Ramos (cell line): ENCODE data around the gene NUP153.

Experiments
- in situ Hi-C: fragments of 300-500 bp; cut with MboI; formaldehyde crosslinking; loops from one replicate; pipeline ENCODE4 v1.14.3; 2022; ENCODE audit warnings: low sequenced_read_pairs; ENCODE audit not compliant: unreplicated experiment

Gene NUP153

GRCh38 chr6:17581282-17581681, 125.4 kb downstream of the NUP153 start:
- in situ Hi-C loops: loop anchor here (25.0 kb wide), 1 partner anchor 419 kb away; no protein-coding TSS in a partner anchor

GRCh38 chr6:17580518-17581048, 126.1 kb downstream of the NUP153 start:
- in situ Hi-C loops: loop anchor here (25.0 kb wide), 1 partner anchor 418 kb away; no protein-coding TSS in a partner anchor

GRCh38 chr6:17577059-17577458, 129.7 kb downstream of the NUP153 start:
- in situ Hi-C loops: loop anchor here (25.0 kb wide), 1 partner anchor 415 kb away; no protein-coding TSS in a partner anchor

- in situ Hi-C loops: loop anchor here (25.0 kb wide), 1 partner anchor 413 kb away; no protein-coding TSS in a partner anchor
Measured at GRCh38 chr6:17574866-17575560, 131.7 kb downstream of the NUP153 start.

GRCh38 chr6:17565399-17565798, 141.3 kb downstream of the NUP153 start:
- in situ Hi-C loops: no loop called here
